Measurements from ENCODE around the gene MBD5.

The MBD5 gene

GRCh38 chr2:148259674-148260073, 238.8 kb downstream of the MBD5 start:
- Histone ChIP-seq H3K27me3 (ENCODE audit: control insufficient read depth in 1 of 2, insufficient read depth in 2 of 2, low read length in 2 of 2) (no peaks in the 10 kb centered on the region), H3K9ac (ENCODE audit: low read depth in 1 of 2, low read length in 2 of 2) (no peak overlapping the region), H3K4me3 (ENCODE audit: low read depth in 1 of 2, low read length in 2 of 2) (no peak overlapping the region), H3K27ac (ENCODE audit: low read depth, low read length) (no peak overlapping the region), H3K4me1 (ENCODE audit: control insufficient read depth in 1 of 2, insufficient read depth in 2 of 2, low read length in 2 of 2) (no peaks in the 10 kb centered on the region), H3K36me3 (ENCODE audit: control insufficient read depth in 1 of 2, insufficient read depth in 2 of 2, low read length in 2 of 2) (peaks cover 8 to 17% of the 10 kb centered on the region in 2 donors), H3K9me3 (ENCODE audit: control insufficient read depth in 1 of 2, low read length in 2 of 2) (peaks cover 8 to 13% of the 10 kb centered on the region in 2 donors)

GRCh38 chr2:148263890-148264289, 243.0 kb downstream of the MBD5 start:
- Histone ChIP-seq H3K4me1 (ENCODE audit: control insufficient read depth in 1 of 2, insufficient read depth in 2 of 2, low read length in 2 of 2) (no peaks in the 10 kb centered on the region), H3K36me3 (ENCODE audit: control insufficient read depth in 1 of 2, insufficient read depth in 2 of 2, low read length in 2 of 2) (peaks cover 0 to 10% of the 10 kb centered on the region in 2 donors), H3K27me3 (ENCODE audit: control insufficient read depth in 1 of 2, insufficient read depth in 2 of 2, low read length in 2 of 2) (no peaks in the 10 kb centered on the region), H3K27ac (ENCODE audit: low read depth, low read length) (no peak overlapping the region), H3K9me3 (ENCODE audit: control insufficient read depth in 1 of 2, low read length in 2 of 2) (peaks cover 8 to 10% of the 10 kb centered on the region in 2 donors), H3K4me3 (ENCODE audit: low read depth in 1 of 2, low read length in 2 of 2) (no peak overlapping the region), H3K9ac (ENCODE audit: low read depth in 1 of 2, low read length in 2 of 2) (no peak overlapping the region)

DNA sequence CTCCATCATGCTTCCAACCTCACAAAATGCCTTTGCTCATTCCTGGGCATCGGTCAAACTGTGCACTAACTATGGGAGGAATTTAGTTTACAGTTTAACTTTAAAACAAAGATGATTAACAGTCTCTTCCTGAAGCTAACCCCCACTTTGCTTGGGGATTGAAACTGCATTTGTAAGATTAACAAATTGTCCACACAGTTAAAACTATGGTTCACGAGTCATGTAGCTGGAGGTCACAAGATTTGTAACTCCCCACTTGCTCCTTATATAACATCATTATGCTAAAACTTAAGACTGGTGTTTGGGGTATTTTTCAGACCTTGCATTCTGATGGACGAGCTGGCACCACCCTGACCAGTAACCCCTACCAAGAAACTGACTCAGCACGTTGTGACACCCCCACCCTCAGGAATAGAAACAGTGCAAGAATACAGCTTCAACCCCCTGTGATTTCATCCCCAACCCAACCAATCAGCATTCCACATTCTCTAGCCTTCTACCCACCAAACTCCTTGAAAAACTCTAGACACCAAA, 252.3 kb downstream of the MBD5 start:
- Histone ChIP-seq H3K9ac (ENCODE audit: low read depth in 1 of 2, low read length in 2 of 2) (no peak overlapping the region), H3K36me3 (ENCODE audit: control insufficient read depth in 1 of 2, insufficient read depth in 2 of 2, low read length in 2 of 2) (no peaks in the 10 kb centered on the region), H3K4me1 (ENCODE audit: control insufficient read depth in 1 of 2, insufficient read depth in 2 of 2, low read length in 2 of 2) (no peaks in the 10 kb centered on the region), H3K4me3 (ENCODE audit: low read depth in 1 of 2, low read length in 2 of 2) (no peak overlapping the region), H3K27ac (ENCODE audit: low read depth, low read length) (no peak overlapping the region), H3K27me3 (ENCODE audit: control insufficient read depth in 1 of 2, insufficient read depth in 2 of 2, low read length in 2 of 2) (no peaks in the 10 kb centered on the region), H3K9me3 (ENCODE audit: control insufficient read depth in 1 of 2, low read length in 2 of 2) (no peaks in the 10 kb centered on the region)

DNA sequence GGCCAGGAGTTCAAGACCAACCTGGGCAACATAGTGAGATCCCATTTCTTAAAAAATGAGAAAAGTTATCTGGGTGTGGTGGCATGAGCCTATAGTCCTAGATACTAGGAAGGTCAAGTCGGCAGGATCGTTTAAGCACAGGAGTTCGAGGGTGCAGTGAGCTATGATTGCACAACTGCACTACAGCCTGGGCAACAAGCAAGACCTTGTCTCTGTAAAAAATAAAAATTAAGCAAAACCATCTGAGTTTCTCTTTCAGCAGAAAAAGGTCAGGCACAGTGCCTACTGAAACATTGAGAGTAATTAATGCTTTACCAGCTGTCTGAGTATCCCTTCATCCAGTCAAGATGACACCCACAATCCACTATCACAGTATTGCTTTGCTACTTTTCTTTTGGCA, 258.3 kb downstream of the MBD5 start:
- Histone ChIP-seq H3K36me3 (ENCODE audit: control insufficient read depth in 1 of 2, insufficient read depth in 2 of 2, low read length in 2 of 2) (no peaks in the 10 kb centered on the region), H3K9ac (ENCODE audit: low read depth in 1 of 2, low read length in 2 of 2) (no peak overlapping the region), H3K4me1 (ENCODE audit: control insufficient read depth in 1 of 2, insufficient read depth in 2 of 2, low read length in 2 of 2) (no peaks in the 10 kb centered on the region), H3K27me3 (ENCODE audit: control insufficient read depth in 1 of 2, insufficient read depth in 2 of 2, low read length in 2 of 2) (no peaks in the 10 kb centered on the region), H3K9me3 (ENCODE audit: control insufficient read depth in 1 of 2, low read length in 2 of 2) (no peaks in the 10 kb centered on the region), H3K4me3 (ENCODE audit: low read depth in 1 of 2, low read length in 2 of 2) (no peak overlapping the region), H3K27ac (ENCODE audit: low read depth, low read length) (no peak overlapping the region)

DNA sequence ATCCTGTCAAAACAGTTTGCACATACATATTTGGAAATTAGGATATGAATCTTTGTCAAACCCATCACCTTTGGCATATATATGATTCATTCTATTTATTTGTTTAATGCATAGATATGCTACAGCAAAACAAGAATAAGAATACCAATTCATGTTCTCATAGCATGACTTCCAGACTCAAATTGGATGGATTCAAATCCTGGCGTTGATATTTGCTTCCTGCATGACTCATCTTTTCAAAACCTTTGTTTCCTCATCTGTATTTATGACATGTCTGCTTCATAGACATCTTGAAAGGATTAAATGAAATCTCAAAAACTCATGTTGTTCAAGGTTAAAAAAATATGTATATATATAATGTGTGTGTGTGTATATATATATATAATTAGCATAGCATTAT, 261.3 kb downstream of the MBD5 start:
- Histone ChIP-seq H3K36me3 (ENCODE audit: control insufficient read depth in 1 of 2, insufficient read depth in 2 of 2, low read length in 2 of 2) (no peaks in the 10 kb centered on the region), H3K27ac (ENCODE audit: low read depth, low read length) (no peak overlapping the region), H3K4me1 (ENCODE audit: control insufficient read depth in 1 of 2, insufficient read depth in 2 of 2, low read length in 2 of 2) (no peaks in the 10 kb centered on the region), H3K4me3 (ENCODE audit: low read depth in 1 of 2, low read length in 2 of 2) (no peak overlapping the region), H3K9me3 (ENCODE audit: control insufficient read depth in 1 of 2, low read length in 2 of 2) (no peaks in the 10 kb centered on the region), H3K9ac (ENCODE audit: low read depth in 1 of 2, low read length in 2 of 2) (no peak overlapping the region), H3K27me3 (ENCODE audit: control insufficient read depth in 1 of 2, insufficient read depth in 2 of 2, low read length in 2 of 2) (no peaks in the 10 kb centered on the region)

DNA sequence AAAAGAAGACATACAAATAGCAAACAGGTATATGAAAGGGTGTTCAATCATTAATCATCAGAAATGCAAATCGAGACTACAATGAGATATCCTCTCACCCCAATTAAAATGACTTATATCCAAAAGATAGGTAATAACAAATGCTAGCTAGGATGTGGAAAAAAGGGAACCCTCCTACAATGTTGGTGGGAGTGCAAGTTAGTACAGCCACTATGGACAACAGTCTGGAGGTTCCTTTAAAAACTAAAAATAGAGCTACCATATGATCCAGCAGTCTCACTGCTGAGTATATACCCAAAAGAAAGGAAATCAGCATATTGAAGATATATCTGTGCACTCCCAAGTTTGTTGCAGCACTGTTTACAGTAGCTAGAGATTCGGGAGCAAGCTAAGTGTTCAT, 271.5 kb downstream of the MBD5 start:
- Histone ChIP-seq H3K4me1 (ENCODE audit: control insufficient read depth in 1 of 2, insufficient read depth in 2 of 2, low read length in 2 of 2) (no peaks in the 10 kb centered on the region), H3K27me3 (ENCODE audit: control insufficient read depth in 1 of 2, insufficient read depth in 2 of 2, low read length in 2 of 2) (no peaks in the 10 kb centered on the region), H3K36me3 (ENCODE audit: control insufficient read depth in 1 of 2, insufficient read depth in 2 of 2, low read length in 2 of 2) (peaks cover 0 to 4% of the 10 kb centered on the region in 2 donors)

GRCh38 chr2:148298196-148298595, 277.3 kb downstream of the MBD5 start:
- no peaks in the 10 kb centered on the region for H3K9me3 ChIP-seq (ENCODE audit: control insufficient read depth in 1 of 2, low read length in 2 of 2)
- H3K9ac ChIP-seq (ENCODE audit: low read depth in 1 of 2, low read length in 2 of 2), result no peak overlapping the region

More for the DNA sequence above, 271.5 kb downstream of the MBD5 start:
- H3K9ac ChIP-seq (ENCODE audit: low read depth in 1 of 2, low read length in 2 of 2), result no peak overlapping the region
- no peak overlapping the region for H3K4me3 ChIP-seq (ENCODE audit: low read depth in 1 of 2, low read length in 2 of 2)
- no peak overlapping the region for H3K27ac ChIP-seq (ENCODE audit: low read depth, low read length)
- H3K9me3 ChIP-seq (ENCODE audit: control insufficient read depth in 1 of 2, low read length in 2 of 2), result no peaks in the 10 kb centered on the region

GRCh38 chr2:148299616-148300015, 278.7 kb downstream of the MBD5 start:
- H3K9ac ChIP-seq (ENCODE audit: low read depth in 1 of 2, low read length in 2 of 2), result no peak overlapping the region
- no peaks in the 10 kb centered on the region for H3K36me3 ChIP-seq (ENCODE audit: control insufficient read depth in 1 of 2, insufficient read depth in 2 of 2, low read length in 2 of 2)
- H3K4me1 ChIP-seq (ENCODE audit: control insufficient read depth in 1 of 2, insufficient read depth in 2 of 2, low read length in 2 of 2), result peaks cover 0 to 6% of the 10 kb centered on the region in 2 donors
- H3K4me3 ChIP-seq (ENCODE audit: low read depth in 1 of 2, low read length in 2 of 2), result no peak overlapping the region
- no peaks in the 10 kb centered on the region for H3K27me3 ChIP-seq (ENCODE audit: control insufficient read depth in 1 of 2, insufficient read depth in 2 of 2, low read length in 2 of 2)
- H3K9me3 ChIP-seq (ENCODE audit: control insufficient read depth in 1 of 2, low read length in 2 of 2), result no peaks in the 10 kb centered on the region
- no peak overlapping the region for H3K27ac ChIP-seq (ENCODE audit: low read depth, low read length)

More at GRCh38 chr2:148298196-148298595, 277.3 kb downstream of the MBD5 start:
- Histone ChIP-seq H3K36me3 (ENCODE audit: control insufficient read depth in 1 of 2, insufficient read depth in 2 of 2, low read length in 2 of 2) (no peaks in the 10 kb centered on the region), H3K27ac (ENCODE audit: low read depth, low read length) (no peak overlapping the region), H3K27me3 (ENCODE audit: control insufficient read depth in 1 of 2, insufficient read depth in 2 of 2, low read length in 2 of 2) (no peaks in the 10 kb centered on the region), H3K4me1 (ENCODE audit: control insufficient read depth in 1 of 2, insufficient read depth in 2 of 2, low read length in 2 of 2) (peaks cover 0 to 6% of the 10 kb centered on the region in 2 donors), H3K4me3 (ENCODE audit: low read depth in 1 of 2, low read length in 2 of 2) (no peak overlapping the region)

- Histone ChIP-seq H3K9me3 (ENCODE audit: control insufficient read depth in 1 of 2, low read length in 2 of 2) (no peaks in the 10 kb centered on the region), H3K27me3 (ENCODE audit: control insufficient read depth in 1 of 2, insufficient read depth in 2 of 2, low read length in 2 of 2) (no peaks in the 10 kb centered on the region), H3K27ac (ENCODE audit: low read depth, low read length) (no peak overlapping the region), H3K9ac (ENCODE audit: low read depth in 1 of 2, low read length in 2 of 2) (no peak overlapping the region), H3K4me1 (ENCODE audit: control insufficient read depth in 1 of 2, insufficient read depth in 2 of 2, low read length in 2 of 2) (peaks cover 0 to 6% of the 10 kb centered on the region in 2 donors), H3K36me3 (ENCODE audit: control insufficient read depth in 1 of 2, insufficient read depth in 2 of 2, low read length in 2 of 2) (no peaks in the 10 kb centered on the region), H3K4me3 (ENCODE audit: low read depth in 1 of 2, low read length in 2 of 2) (no peak overlapping the region)
Measured at GRCh38 chr2:148300544-148300943, 279.7 kb downstream of the MBD5 start.

GRCh38 chr2:148301362-148301761, 280.5 kb downstream of the MBD5 start:
- Histone ChIP-seq H3K4me3 (ENCODE audit: low read depth in 1 of 2, low read length in 2 of 2) (no peak overlapping the region), H3K9me3 (ENCODE audit: control insufficient read depth in 1 of 2, low read length in 2 of 2) (no peaks in the 10 kb centered on the region), H3K9ac (ENCODE audit: low read depth in 1 of 2, low read length in 2 of 2) (no peak overlapping the region), H3K36me3 (ENCODE audit: control insufficient read depth in 1 of 2, insufficient read depth in 2 of 2, low read length in 2 of 2) (no peaks in the 10 kb centered on the region), H3K27ac (ENCODE audit: low read depth, low read length) (no peak overlapping the region), H3K4me1 (ENCODE audit: control insufficient read depth in 1 of 2, insufficient read depth in 2 of 2, low read length in 2 of 2) (peaks cover 0 to 6% of the 10 kb centered on the region in 2 donors), H3K27me3 (ENCODE audit: control insufficient read depth in 1 of 2, insufficient read depth in 2 of 2, low read length in 2 of 2) (no peaks in the 10 kb centered on the region)

DNA sequence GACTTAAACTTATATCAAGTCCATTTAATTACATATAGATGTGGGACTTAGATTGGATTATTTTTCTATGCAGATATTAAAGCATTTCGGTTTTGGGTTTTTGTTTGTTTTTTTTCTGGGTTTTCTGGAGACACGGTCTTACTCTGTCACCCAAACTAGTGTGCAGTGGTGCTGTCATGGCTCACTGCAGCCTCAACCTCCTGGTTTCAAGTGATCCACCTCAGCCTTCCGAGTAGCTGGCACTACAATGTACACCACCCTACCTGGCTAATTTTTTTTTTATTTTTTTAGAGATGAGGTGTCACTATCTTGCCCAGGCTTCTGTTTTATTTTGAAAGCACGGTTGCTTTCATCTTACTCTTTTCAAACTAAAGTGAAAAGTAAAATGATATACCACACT, 281.6 kb downstream of the MBD5 start:
- H3K4me3 ChIP-seq (ENCODE audit: low read depth in 1 of 2, low read length in 2 of 2), result no peak overlapping the region
- no peak overlapping the region for H3K27ac ChIP-seq (ENCODE audit: low read depth, low read length)
- H3K4me1 ChIP-seq (ENCODE audit: control insufficient read depth in 1 of 2, insufficient read depth in 2 of 2, low read length in 2 of 2), result peaks cover 0 to 6% of the 10 kb centered on the region in 2 donors
- no peaks in the 10 kb centered on the region for H3K36me3 ChIP-seq (ENCODE audit: control insufficient read depth in 1 of 2, insufficient read depth in 2 of 2, low read length in 2 of 2)
- H3K27me3 ChIP-seq (ENCODE audit: control insufficient read depth in 1 of 2, insufficient read depth in 2 of 2, low read length in 2 of 2), result no peaks in the 10 kb centered on the region
- H3K9ac ChIP-seq (ENCODE audit: low read depth in 1 of 2, low read length in 2 of 2), result no peak overlapping the region
- H3K9me3 ChIP-seq (ENCODE audit: control insufficient read depth in 1 of 2, low read length in 2 of 2), result no peaks in the 10 kb centered on the region

Measured in duodenal mucosa (tissue), 2 donors.